Cardiac septum (tissue), 1 donor: Measurements from ENCODE around the gene STXBP5. TPM values are rescaled to one million over a fixed set of nuclear protein-coding genes. Genes with fewer than 3 reads are reported as not detected.
"Not testable (repeated sequence)": the region's sequence is repeated elsewhere in the genome, so short reads cannot be mapped to it uniquely, and the experiment has no call there.

Experiments
- DNase-seq: peaks from one replicate; pipeline ENCODE4 v3.0.0-alpha.2; 2020; ENCODE audit warnings: low spot score
- intact Hi-C: fragments of 100-400 bp; cut with DNase I; formaldehyde crosslinking; loops from one replicate; pipeline ENCODE4 v1.14.0; 2022
- total RNA-seq: library from RNA; stranded (reverse); fragmentation: NEBNext Ultra II Directional; extraction: Animal tissue kit (Norgen Biotek cat#: 25700); gene quantifications from one replicate; pipeline ENCODE4 v1.2.1, GENCODE V29; 2021
- donor health status: DM: no; HTN: no; CAD: no.

Gene STXBP5
- total RNA-seq, 1 donor from 2014 or later = 17.7 TPM

DNA sequence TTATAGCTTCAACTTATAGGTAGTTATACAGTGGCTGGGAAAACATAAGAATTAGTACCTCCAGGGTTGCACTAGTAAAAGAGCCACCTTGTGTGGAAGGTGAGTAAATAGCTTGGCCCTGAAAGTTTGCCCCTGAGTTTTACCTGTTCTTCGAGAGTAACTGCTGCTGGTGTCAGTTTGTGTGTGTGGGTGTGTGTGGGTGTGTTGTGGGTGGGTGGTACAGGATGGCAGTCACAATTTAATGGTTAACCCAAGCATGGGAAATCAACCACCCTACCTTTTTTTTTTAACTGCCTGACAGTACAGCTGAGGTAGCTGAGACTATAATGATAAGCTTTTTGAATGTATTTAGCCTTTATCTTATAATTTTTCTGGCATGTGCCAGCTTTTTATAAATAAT is 137.3 kb downstream of the STXBP5 start:
- no peak for DNase-seq

DNA sequence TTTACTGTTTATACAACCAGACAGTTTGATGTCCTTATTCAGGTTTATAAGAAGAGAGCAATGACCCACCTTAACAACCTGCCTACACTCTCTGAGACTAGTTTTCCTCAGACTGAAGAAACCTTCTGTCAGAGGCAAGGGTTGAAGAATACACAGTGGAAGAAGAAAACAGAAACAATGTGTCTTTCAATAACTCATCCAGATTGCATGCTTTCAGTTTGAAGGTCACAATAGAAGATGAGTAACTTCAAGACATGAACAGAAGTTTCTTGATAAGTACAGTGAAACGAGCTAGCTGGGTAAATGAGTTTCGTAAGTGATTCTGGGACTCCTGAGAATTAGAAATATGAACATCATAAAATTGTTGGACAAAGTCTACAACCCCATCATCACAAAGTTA is 141.7 kb downstream of the STXBP5 start:
- no peak for DNase-seq
- intact Hi-C loops = no loop called here

More for the DNA sequence above, 137.3 kb downstream of the STXBP5 start:
- intact Hi-C loops = no loop called here

DNA sequence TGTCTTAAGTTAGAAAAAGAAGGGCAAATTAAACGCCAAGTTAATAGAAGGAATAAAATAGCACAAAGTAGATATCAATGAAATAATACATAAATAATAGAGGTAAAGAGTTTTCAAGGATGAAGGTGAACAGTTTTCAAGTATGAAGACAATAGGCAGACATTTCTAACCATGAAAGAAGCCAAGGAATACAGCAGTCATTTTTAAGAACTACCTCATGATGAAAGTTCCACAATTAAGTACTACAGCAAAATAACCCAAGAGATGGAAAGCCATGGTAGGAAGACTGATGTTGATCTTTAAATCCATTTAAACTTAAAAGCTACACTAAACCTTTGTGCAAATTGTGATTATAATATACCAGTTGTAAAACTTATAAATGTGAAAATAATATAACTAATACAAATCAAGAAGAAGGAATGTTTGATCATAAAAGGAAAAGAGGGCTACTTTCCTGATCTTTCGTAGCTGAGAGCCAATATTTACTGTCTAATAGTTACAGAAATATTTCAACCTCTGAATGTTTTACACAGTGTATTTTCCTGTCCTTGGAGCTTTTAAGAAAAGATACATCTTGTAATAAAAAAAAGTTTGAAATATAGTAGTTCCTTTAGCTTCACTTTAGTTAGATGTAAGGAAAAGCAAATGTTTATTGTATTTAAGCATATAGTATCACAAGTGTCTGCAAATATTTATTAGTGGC is 143.1 kb downstream of the STXBP5 start:
- intact Hi-C loops = no loop called here
- DNase-seq = no peak

DNA sequence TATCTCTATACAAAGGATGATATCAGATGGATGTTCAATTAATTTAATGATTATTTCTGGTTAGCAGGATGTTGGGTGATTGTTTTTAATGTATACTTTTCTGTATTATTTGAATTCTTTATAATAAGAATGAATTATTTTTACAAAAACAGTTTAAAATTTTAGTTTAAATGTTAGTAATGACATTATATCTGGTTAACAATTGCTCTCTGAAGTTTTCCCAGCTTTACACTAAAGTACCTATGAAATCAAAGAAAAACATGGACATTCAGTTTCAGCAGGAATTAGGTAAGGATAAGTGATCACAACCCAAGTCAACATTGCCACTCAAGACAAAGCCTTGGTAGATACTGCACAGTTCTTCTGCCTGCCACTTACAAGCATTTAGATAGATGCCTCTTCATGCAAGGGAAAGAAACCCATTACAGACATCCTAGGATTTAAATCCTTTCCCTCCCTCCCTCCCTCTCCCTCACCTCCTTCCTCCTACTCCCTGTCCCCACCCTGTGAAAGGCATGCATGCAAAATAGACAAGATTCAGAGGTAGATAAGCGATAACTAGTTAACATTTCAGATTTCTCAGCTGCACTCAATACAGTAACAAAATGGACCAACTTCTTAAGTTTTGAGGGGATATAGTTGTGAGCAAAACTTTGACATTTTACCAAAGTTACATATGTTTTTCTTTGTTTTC is 143.8 kb downstream of the STXBP5 start:
- intact Hi-C loops = no loop called here
- no peak for DNase-seq

DNA sequence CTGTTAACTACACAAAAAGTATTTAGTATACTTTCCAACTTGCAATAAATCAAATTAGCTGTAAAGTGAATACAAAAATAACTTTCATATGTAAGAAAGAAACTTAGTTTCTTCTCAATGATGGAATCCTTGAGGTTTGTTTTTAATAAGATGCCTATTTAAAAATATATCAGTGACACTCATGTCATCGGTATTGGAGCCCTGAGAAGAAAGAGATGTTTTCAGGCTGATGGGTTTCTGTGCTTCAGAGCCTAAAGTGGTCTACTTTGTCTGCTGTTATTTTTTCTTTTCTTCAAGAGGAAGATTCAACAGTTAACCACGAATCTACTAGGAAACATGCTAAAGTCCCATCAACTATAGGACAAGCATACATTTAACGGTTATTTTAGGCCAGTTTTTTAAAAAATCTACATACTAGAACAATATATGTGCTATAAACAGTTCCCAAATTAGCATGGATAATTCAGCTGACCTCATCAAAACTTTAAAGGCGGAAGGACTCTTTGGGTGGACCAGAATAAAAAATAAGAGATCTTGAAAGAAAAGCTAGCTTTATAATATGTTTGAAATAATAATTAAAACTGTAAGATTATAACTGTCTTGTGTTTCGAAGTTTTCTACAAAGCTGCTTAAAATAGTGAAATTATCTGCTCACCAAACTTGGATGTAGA is 157.2 kb downstream of the STXBP5 start:
- intact Hi-C loops = no loop called here

DNA sequence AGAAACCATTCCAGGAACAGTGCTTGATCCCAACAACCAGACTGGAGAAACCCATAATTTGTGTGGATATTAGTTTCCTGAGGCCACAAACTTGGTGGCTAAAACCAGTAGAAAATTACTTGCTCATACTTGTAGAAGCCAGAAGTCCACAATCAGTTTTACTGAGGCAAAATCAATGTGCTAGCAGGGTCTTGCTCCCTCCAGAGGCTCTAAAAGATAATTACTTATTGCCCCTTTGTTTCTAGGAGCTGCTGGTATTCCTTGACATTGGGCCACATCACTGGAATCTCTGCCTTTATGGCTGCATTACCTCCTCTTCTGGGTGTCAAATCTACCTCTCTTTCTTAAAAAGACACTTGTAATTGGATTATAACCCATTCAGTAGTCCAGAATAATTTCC is 162.1 kb downstream of the STXBP5 start:
- DNase-seq = no peak
- intact Hi-C loops = no loop called here

More for the DNA sequence above, 157.2 kb downstream of the STXBP5 start:
- no peak for DNase-seq

DNA sequence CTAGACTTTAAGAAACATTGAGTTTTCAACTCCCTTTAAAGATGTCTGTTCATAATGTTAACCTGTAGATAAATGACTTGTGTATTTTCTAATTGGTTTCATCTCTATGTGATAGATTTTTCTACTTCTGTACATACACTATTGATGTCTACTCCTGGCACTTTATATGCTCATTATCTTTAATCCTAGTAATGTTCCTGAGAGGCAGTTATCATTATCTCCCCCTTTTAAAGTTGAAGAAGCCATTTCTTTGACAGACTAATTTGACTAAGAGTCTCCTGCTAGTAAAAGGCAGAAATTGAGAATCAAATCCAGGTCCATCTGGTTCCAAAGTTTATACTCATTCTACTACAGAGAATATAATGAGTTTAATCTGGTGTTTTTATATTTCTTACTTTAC is 167.1 kb downstream of the STXBP5 start:
- DNase-seq = no peak
- intact Hi-C loops = no loop called here

DNA sequence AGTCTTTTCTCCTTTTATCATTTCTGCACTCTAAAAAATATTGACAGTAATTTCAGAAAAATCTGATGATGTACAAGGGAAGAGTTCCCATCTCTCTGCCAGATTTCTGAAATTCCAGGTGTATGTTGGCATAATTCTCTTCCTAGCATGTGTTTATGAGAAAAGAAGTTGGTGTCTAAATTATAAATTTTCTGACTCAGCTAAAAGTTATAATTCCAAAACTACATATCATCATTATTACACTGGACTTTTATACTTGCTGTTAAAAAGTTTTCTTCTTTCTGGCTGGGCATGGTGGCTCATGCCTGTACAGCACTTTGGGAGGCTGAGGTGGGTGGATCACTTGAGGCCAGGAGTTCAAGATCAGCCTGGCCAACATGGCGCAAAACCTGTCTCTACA is 168.6 kb downstream of the STXBP5 start:
- intact Hi-C loops = no loop called here
- DNase-seq = no peak

DNA sequence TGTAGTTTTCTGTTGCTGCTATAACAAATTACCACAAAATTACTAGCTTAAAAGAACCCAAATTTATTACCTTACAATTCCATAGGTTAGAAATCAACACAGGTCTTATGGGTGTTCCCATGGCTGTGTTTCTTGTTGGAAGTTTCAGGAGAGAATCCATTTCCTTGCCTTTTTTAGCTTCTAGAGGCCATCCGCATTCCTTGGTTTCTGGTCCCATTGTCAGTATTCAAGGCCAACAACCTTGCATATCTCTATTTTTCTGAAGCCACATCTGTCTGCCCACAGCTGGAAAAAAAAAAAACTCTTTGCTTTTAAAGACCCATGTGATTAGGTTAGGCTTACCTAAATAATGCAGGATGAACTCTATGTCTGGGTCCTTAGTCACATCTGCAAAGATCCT is 174.6 kb downstream of the STXBP5 start:
- DNase-seq = no peak
- intact Hi-C loops = no loop called here

DNA sequence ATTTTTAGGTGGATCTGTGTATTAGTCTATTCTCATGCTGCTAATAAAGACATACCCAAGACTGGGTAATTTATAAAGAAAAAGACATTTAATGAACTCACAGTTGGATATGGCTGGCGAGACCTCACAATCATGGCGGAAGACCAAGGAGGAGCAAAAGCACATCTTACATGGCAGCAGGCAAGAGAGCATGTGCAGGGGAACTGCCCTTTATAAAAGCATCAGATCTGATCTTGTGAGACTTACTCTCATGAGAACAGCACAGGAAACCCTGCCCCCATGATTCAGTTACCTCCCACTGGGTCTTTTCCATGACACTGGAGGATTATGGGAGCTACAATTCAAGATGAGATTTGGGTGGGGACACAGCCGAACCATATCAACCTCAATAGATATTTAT is 176.6 kb downstream of the STXBP5 start:
- intact Hi-C loops = not testable (repeated sequence)

DNA sequence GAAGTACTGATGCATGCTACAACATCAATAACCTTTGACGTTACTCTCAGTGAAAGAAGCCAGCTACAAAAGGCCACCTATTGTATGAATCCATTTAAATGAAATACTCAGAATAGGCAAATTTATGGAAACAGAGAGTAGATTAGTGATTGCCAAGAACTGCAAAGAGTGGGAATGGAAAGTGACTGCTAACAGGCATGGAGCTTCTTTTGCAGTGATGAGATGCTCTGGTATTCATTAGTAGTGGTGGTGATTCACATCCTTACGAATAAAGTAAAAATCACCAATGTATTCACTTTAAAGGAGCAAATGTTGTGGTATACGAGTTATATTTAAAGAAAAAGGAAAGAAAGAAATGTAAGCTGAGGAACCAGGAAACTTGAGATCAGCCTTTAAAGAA is 177.5 kb downstream of the STXBP5 start:
- intact Hi-C loops = no loop called here
- no peak for DNase-seq

More for the DNA sequence above, 176.6 kb downstream of the STXBP5 start:
- DNase-seq = not testable (repeated sequence)

DNA sequence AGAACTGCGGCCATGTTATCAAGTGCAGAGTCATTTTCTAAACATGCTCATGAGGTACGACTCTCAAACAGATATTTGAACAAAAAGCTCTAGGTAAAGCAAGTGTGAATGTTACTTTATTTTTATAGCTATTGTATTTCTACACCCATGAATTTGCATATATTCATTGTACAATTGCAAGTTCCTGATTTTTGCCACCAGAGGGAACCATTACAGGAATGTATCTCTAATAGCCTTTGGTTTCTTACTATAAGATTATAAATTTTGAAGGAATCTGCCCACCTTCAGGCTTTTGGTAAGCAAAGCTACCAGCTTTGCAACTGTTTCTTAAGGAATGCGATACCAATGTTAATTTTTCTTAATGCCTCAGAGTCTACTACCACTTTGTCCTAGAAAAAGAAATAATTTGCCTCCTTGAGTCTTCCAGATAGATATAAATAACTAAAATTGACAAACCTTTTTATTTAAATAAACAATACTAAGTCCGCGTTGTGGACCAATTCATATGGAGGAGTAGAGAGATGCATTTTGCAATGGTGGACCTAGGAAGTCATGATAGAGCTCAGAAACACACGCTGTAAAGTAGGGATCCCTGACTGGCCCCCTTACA is 178.8 kb downstream of the STXBP5 start:
- intact Hi-C loops = no loop called here

DNA sequence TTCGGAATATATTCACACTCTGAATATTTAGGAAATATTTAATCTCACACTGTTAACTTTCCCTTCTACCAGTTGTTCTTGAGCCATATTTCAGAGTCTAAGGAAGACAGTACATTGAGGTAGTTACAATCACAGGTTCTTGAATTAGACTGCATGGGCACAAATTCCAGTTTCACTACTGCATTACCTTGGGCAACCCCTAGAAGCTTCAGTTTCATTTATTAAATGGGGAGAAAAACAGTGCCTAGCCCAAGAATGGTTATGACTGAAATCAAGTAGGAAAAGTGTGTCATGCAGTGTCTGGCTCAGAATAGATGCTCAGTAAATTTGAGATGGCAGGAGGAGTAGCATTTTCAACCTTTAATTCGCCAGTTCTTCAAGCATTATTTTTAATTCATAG is 179.8 kb downstream of the STXBP5 start:
- no peak for DNase-seq
- intact Hi-C loops = no loop called here

More for the DNA sequence above, 178.8 kb downstream of the STXBP5 start:
- DNase-seq = no peak

DNA sequence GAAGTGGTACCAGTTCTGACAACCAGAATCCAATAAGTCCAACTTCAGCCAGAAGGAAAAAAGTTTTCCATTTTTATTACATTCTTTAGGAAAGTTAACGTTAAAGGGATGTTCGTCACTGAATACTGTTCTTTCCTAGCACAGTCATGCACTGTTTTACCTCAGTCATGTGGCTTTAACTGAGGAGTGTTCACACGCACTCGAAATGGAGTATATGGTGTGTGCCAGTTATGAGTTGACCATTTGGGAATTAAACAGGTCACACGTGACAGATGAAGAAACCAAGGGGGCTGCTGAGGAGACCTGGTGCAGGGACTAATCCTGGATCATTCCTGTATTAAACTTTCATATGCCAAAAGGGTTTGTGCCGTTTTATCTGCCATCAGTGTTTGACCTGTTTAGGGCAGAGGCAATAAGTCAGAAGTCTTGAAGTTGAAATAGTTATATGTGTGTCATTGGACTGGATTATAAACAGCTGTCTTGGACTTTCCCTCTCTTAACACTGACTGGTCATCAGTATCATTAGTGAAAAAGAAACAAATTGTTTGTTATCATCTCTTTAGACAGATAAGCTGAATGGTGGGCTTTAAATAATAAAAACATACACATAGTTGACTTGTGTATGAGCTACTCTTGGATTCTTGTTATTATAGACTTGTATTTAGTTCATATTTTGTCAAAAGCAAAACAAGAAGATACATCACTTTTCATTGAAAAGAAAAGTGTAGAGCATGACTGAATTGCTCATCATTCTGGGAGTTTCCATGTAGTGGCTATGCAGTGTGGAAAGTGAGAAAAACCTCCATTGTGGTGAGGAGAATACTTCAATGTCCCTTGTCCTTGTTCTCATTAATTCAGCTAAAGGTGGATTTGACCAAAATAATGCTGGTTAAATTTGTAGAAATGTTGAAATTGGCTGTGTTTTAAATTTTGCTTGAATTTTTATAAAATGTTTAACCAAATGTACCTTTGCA is 180.8 kb downstream of the STXBP5 start:
- DNase-seq = no peak
- intact Hi-C loops = no loop called here

DNA sequence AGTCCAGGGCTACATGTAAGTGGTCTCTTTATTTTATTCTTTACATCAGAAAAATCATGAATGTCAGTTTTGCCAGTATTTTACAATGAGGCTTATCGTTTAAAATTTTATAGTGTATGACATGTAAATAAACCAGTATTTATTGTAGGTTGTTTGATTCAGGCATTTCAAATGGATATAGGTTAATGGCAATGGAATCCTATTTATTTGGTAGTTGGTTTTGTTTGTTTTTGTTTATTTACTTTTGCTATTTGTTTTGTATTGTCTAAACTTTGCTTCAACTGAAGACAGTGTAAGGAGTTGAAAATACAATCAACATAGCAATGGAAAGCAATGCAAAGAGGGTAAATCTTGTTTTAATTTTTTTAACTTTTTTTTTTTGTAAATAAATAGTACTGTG is 185.2 kb downstream of the STXBP5 start:
- intact Hi-C loops = no loop called here

DNA sequence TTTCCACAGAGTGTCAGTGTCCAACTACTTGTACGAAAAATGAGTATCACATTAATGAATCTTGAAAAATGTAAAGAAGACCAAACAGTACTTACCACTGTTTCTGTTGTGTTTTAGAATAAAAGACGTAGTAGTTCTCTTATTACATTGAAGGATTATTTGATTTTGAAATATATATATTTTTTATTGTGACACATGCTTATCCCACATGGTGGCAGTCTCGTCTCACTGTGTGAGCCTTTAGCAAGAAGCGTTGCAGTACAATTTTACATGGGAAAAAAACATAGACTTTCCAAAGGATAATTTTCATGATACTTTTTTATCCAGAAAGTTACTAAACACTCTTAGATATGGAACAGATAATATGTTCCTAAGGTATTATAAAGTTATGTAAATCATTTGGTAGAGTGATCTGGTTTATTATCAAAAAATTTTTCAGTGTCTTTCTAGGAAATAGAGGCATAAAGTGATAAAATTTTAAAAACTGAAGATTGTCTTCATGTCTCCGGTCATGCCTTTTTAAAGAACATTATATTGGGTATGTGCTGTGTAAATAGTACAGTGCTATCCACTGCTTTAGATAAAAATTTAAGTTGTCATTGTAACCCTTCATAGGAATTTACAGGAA is 186.8 kb downstream of the STXBP5 start:
- intact Hi-C loops = no loop called here

More for the DNA sequence above, 185.2 kb downstream of the STXBP5 start:
- no peak for DNase-seq

DNA sequence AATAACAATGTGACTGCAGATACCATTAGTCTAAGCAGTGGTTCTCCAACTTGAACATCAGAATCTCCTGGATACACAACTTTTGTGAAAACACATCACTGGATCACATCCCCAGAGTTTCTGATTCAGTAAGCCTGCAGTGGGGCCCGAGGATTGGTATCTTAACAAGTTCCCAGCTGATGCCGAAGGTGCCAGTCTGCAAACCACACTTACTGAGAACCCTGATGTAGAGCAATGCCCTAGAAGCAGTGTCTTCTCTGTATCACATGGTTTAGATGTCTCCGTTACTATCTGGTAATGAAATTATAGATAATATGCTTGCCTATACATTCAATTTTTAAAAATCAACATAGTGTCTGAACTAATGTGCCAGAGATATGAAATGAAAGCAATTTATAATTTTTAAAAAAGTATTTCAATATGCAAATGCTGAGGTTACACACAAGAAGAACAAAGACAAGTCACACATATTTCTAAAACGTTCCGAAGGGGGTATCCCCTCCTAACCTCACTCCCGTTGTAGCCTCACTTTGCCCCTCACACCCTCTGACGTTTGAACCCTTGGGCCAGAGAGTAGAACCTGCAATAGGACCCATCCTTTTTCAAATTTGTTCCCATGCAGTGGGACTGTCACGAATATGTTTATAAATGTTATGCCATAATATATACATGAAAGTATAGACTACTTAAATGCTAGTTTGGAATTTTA is 188.9 kb downstream of the STXBP5 start:
- intact Hi-C loops = no loop called here
- no peak for DNase-seq

More for the DNA sequence above, 186.8 kb downstream of the STXBP5 start:
- DNase-seq = no peak

DNA sequence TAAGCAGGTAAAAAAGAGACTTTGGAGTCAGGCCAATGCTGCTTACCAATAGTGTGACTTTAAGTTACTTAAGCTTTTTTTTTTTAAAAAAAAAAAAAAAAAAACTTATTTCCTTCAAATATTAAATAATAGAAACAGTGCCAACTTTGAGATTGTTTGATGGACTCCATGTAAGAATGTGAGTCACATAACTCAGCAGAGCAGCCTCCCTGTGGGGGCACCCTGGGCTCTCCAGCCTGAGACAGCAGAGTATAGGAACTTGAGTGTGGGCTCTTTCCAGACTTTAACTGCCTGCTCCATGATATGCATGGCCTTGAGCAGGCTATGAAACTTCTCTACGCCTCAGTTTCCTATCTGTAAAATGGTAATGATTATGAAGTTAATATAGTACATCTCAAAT is 190.9 kb downstream of the STXBP5 start:
- intact Hi-C loops = no loop called here
- DNase-seq = no peak
